ENCODE data around the gene EFHD2.

DNA sequence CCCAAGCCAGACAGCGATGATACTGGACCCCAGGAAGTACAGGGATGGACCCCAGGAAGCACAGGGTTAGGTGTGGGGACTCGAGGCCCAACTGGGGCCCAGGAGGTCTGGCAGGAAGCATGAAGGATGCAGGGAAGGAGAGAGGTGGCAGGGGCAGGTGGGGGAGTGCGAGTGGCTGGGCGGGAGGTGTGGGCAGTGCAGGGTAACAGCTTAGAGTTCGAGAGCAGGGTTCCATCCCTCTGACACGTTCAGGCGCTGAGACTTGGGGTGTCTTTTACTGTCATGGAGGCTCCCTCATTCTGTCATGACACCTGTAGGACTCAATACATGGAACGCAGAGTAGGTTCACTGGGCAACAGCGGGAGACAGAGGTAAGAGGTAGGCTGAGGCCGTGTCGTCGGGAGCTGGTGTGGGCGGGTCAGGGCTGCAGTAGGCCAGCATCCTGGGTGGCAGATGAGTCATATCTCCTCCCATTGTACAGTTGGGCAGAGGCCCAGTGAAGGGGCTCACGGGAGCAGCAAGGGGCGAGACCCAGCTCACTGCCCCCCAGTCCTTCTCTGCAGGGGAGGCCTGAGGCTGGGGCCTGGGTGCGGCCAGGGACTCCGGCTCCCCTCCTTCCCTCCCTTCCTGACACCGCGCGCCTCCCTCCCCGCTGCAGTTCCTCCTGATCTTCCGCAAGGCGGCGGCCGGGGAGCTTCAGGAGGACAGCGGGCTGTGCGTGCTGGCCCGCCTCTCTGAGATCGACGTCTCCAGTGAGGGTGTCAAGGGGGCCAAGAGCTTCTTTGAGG, 17.0 kb downstream of the EFHD2 start:
- TF ChIP-seq, protein P1, sequence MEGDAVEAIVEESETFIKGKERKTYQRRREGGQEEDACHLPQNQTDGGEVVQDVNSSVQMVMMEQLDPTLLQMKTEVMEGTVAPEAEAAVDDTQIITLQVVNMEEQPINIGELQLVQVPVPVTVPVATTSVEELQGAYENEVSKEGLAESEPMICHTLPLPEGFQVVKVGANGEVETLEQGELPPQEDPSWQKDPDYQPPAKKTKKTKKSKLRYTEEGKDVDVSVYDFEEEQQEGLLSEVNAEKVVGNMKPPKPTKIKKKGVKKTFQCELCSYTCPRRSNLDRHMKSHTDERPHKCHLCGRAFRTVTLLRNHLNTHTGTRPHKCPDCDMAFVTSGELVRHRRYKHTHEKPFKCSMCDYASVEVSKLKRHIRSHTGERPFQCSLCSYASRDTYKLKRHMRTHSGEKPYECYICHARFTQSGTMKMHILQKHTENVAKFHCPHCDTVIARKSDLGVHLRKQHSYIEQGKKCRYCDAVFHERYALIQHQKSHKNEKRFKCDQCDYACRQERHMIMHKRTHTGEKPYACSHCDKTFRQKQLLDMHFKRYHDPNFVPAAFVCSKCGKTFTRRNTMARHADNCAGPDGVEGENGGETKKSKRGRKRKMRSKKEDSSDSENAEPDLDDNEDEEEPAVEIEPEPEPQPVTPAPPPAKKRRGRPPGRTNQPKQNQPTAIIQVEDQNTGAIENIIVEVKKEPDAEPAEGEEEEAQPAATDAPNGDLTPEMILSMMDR (conservative IDR thresholded peaks at IDR 0.05) = no peak
- TF ChIP-seq EZH2 (IDR thresholded peaks at IDR 0.05; ENCODE audit: low read depth) = no peak

All from PC-9 (cell line).